Prostate gland (tissue), 2 donors: ENCODE data around the gene MTERF1.

Experiments used
- CTCF ChIP-seq, 4 experiments: fragments of 200-600 bp in 2 of 4; fragments of 450-650 bp in 2 of 4; sonication (generic) in 2 of 4; IDR thresholded peaks; 1 replicate in 3 of 4; 2 replicates in 1 of 4; pipeline ENCODE4 v1.5.1; 2016 to 2019; ENCODE audit warnings: antibody characterized with exemption in 4 of 4, mild to moderate bottlenecking in 2 of 4, moderate library complexity in 2 of 4
- POLR2A ChIP-seq: fragments of 450-650 bp; IDR thresholded peaks from one replicate; pipeline ENCODE4 v1.6.1; 2016; ENCODE audit warnings: antibody characterized with exemption, mild to moderate bottlenecking

- TF ChIP-seq CTCF (IDR thresholded peaks at IDR 0.05) (no peak), POLR2A (no peak)
These were observed 4.7 kb downstream of the MTERF1 start for GRCh38 chr7:91875851-91876250.
